Astrocyte of the spinal cord (primary cell): Measurements from ENCODE around the gene PFKL.

Experiments used
- DNase-seq: peaks from one replicate; pipeline ENCODE4 v3.0.0; 2011; ENCODE audit warnings: low read depth, low spot score
- H3K4me3 ChIP-seq: 2 replicates; pipeline ENCODE4 v1.5.1; 2011; ENCODE audit warnings: low read depth, mild to moderate bottlenecking, low read length, moderate library complexity
- CTCF ChIP-seq: IDR thresholded peaks from 2 replicates; pipeline ENCODE4 v1.5.1; 2012; ENCODE audit warnings: low read depth, mild to moderate bottlenecking, low read length, inconsistent platforms
- in situ Hi-C: cut with HindIII; loops from 2 replicates; pipeline ENCODE4 v1.10.0; 2017; ENCODE audit warnings: low sequenced_read_pairs

The PFKL gene

GRCh38 chr21:44365251-44365966 lies 65.6 kb downstream of the PFKL start:
- no peak for DNase-seq
- in situ Hi-C loops: no loop called here
- no peak for TF ChIP-seq CTCF
- no peak overlapping the region for H3K4me3 ChIP-seq

- H3K4me3 ChIP-seq: no peak overlapping the region
- in situ Hi-C loops: no loop called here
- DNase-seq: no peak
- TF ChIP-seq CTCF: no peak
Measured at GRCh38 chr21:44365967-44366585, 66.2 kb downstream of the PFKL start.

DNA sequence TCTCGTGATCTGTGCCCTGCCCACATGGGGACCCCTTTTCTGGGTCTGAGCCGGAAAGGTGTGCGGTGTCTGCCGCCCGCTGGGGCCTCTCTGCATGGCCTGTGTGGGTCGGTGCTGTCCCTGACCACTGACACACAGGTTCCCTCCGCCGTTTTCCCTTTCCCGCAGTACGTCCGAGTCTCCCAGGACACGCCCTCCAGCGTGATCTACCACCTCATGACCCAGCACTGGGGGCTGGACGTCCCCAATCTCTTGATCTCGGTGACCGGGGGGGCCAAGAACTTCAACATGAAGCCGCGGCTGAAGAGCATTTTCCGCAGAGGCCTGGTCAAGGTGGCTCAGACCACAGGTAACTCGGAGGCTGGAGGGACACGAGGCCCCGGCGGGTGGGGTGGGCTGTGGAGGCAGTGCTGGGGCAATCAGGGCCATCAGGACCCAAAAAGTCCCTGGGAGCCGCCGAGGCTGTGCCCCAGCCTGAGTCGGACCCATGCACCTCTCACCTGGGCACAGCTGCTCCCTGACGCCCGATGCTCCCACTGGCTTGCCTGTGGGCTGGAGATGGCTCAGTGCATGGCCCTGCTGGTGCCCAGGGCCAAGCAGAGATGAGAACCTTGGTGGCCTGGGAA lies 66.8 kb downstream of the PFKL start:
- no peak for DNase-seq
- no peak for TF ChIP-seq CTCF
- no peak overlapping the region for H3K4me3 ChIP-seq
- in situ Hi-C loops: no loop called here

- in situ Hi-C loops: no loop called here
- DNase-seq: no peak
- no peak overlapping the region for H3K4me3 ChIP-seq
- no peak for TF ChIP-seq CTCF
Measured at GRCh38 chr21:44368711-44369446, 69.0 kb downstream of the PFKL start.

DNA sequence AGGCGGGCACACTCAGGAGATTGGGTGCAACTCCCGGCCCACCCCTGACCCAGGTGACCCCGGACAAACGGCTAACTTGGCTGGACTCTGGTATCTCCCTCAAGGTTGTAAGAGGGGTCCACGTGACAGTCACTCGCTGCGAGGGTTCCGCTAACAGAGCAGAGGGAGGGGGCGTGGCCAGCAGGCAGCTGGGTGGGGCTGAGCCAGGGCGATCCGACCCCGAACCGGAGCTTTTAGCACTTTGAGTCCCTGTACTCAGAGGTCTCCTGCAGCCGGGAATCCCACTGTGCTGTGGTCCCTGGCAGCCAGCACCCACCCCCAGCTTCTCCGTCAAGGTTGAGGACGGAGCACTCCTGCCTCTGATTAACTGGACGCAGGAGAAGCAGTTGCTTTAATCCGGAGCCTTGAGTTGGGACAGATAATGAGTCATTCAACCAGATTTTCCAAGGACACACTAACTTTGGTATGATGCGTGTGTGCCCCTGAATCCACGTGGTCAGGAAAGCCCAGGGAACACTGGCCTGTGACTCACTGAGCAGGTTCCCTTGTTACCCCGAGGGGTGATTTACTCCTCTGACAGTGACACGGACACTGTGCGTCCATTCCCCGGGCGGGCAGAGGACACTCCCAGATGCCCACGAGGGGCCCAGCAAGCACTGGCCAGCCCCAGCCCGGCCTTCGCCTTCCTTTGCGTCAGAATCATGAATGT lies 70.3 kb downstream of the PFKL start:
- in situ Hi-C loops: no loop called here
- DNase-seq: no peak
- no peak overlapping the region for H3K4me3 ChIP-seq
- TF ChIP-seq CTCF: no peak
